ENCODE data around the gene NAV3. TPM values are rescaled to one million over a fixed set of nuclear protein-coding genes. Genes with fewer than 3 reads are reported as not detected.

NAV3 gene
- total RNA-seq, 2 donors from 2014 or later: 0.20 to 1.9 TPM

- H3K4me1 ChIP-seq (ENCODE audit: control insufficient read depth, insufficient read depth, low read length): no peaks in the 10 kb centered on the region
- no peaks in the 10 kb centered on the region for H3K36me3 Mint-ChIP-seq (ENCODE audit: low read depth)
- WGBS, 2 experiments (ENCODE audit: insufficient coverage in 1 of 2, insufficient read length in 1 of 2): 88 to 89% methylated on average over 3 to 4 of the region's 5 CpGs
- H3K9ac ChIP-seq (ENCODE audit: extremely low read depth, low read length, poor library complexity, severe bottlenecking): no peak overlapping the region
- H3K4me1 Mint-ChIP-seq: peaks cover 3% of the 10 kb centered on the region
- H3K27ac Mint-ChIP-seq: no peak overlapping the region
- H3K36me3 ChIP-seq (ENCODE audit: control insufficient read depth, insufficient read depth, low read length): no peaks in the 10 kb centered on the region
- H3K4me3 Mint-ChIP-seq: no peak overlapping the region
- DNase-seq: no peak
- H3K4me3 ChIP-seq (ENCODE audit: low read length): no peak overlapping the region
- TF ChIP-seq CTCF (conservative IDR thresholded peaks at IDR 0.05): no peak
- no peak overlapping the region for H3K27ac ChIP-seq (ENCODE audit: low read depth, low read length)
- H3K27me3 Mint-ChIP-seq (ENCODE audit: insufficient read depth): no peaks in the 10 kb centered on the region
- H3K9me3 Mint-ChIP-seq: no peaks in the 10 kb centered on the region
- H3K9me3 ChIP-seq (ENCODE audit: control insufficient read depth, low read length): no peaks in the 10 kb centered on the region
- no peaks in the 10 kb centered on the region for H3K27me3 ChIP-seq (ENCODE audit: control insufficient read depth, insufficient read depth, low read length, poor library complexity, severe bottlenecking)
Observed at GRCh38 chr12:77842430-77842829, 11.7 kb downstream of the NAV3 start.

- H3K27ac ChIP-seq (ENCODE audit: low read depth, low read length): no peak overlapping the region
- Mint-ChIP-seq H3K9me3 (no peaks in the 10 kb centered on the region), H3K4me3 (no peak overlapping the region), H3K36me3 (ENCODE audit: low read depth) (no peaks in the 10 kb centered on the region), H3K27ac (no peak overlapping the region), H3K27me3 (ENCODE audit: insufficient read depth) (no peaks in the 10 kb centered on the region), H3K4me1 (no peaks in the 10 kb centered on the region)
- no peak for DNase-seq
- TF ChIP-seq CTCF (conservative IDR thresholded peaks at IDR 0.05): no peak
- H3K9ac ChIP-seq (ENCODE audit: extremely low read depth, low read length, poor library complexity, severe bottlenecking): no peak overlapping the region
- 93% methylated on average over 4 of the region's 4 CpGs; no CpG with 5 or more reads in 1 of the 2 experiments for WGBS, 2 experiments (ENCODE audit: insufficient coverage in 1 of 2, insufficient read length in 1 of 2)
- no peak overlapping the region for H3K4me3 ChIP-seq (ENCODE audit: low read length)
- H3K9me3 ChIP-seq (ENCODE audit: control insufficient read depth, low read length): no peaks in the 10 kb centered on the region
- no peaks in the 10 kb centered on the region for H3K27me3 ChIP-seq (ENCODE audit: control insufficient read depth, insufficient read depth, low read length, poor library complexity, severe bottlenecking)
- H3K4me1 ChIP-seq (ENCODE audit: control insufficient read depth, insufficient read depth, low read length): no peaks in the 10 kb centered on the region
- H3K36me3 ChIP-seq (ENCODE audit: control insufficient read depth, insufficient read depth, low read length): no peaks in the 10 kb centered on the region
Observed at GRCh38 chr12:77845831-77846230, 15.1 kb downstream of the NAV3 start.

GRCh38 chr12:77847060-77847541 lies 16.4 kb downstream of the NAV3 start:
- Histone ChIP-seq H3K27ac (ENCODE audit: low read depth, low read length) (peak overlapping the region; percentile 24), H3K27me3 (ENCODE audit: control insufficient read depth, insufficient read depth, low read length, poor library complexity, severe bottlenecking) (no peaks in the 10 kb centered on the region), H3K9ac (ENCODE audit: extremely low read depth, low read length, poor library complexity, severe bottlenecking) (no peak overlapping the region), H3K4me1 (ENCODE audit: control insufficient read depth, insufficient read depth, low read length) (no peaks in the 10 kb centered on the region), H3K4me3 (ENCODE audit: low read length) (no peak overlapping the region), H3K9me3 (ENCODE audit: control insufficient read depth, low read length) (no peaks in the 10 kb centered on the region), H3K36me3 (ENCODE audit: control insufficient read depth, insufficient read depth, low read length) (no peaks in the 10 kb centered on the region)
- Mint-ChIP-seq H3K27ac (no peak overlapping the region), H3K36me3 (ENCODE audit: low read depth) (no peaks in the 10 kb centered on the region), H3K27me3 (ENCODE audit: insufficient read depth) (no peaks in the 10 kb centered on the region), H3K4me1 (no peaks in the 10 kb centered on the region), H3K4me3 (no peak overlapping the region), H3K9me3 (no peaks in the 10 kb centered on the region)
- TF ChIP-seq CTCF (conservative IDR thresholded peaks at IDR 0.05): no peak
- no peak for DNase-seq
- WGBS, 2 experiments (ENCODE audit: insufficient coverage in 1 of 2, insufficient read length in 1 of 2): 73% methylated on average over 2 of the region's 2 CpGs; no CpG with 5 or more reads in 1 of the 2 experiments
